ENCODE measurements around the gene INPP5F. TPM values are rescaled to one million over a fixed set of nuclear protein-coding genes. Genes with fewer than 3 reads are reported as not detected.

Gene INPP5F
- total and polyA plus RNA-seq, 2 experiments from 2014 or later, result 41.4 to 86.0 TPM

DNA sequence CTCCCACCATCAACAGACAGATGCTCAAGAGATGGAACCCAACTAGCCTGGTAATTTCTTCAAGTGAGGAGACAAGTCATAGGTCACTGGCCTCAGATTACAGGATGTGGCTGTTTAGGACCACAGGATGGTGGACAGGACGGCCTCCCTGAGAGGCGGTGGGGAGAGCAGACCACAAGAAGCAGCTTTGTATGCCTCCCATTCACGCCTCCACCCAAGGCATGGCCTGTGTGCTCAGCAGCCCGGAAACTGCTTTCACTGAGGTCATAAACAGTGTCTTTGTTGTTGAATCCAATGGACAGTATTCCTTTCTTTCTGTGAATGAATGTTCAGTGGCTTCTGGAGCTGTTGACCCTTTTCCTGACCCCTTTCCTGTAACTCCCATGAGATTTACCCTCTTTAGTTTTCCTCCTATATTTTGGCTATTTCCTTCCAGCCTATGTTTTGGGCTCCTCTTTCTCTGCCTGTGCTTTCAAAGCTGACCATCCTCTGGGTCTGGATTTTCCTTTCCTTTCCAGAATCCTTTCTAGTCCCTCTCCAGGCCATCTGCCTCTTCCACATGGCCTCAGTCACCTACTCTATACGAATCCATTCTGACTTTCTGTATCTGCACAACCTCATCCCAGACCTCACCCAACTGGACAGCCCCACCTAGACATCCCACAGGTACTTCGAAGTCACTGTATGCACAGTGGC is 32.4 kb upstream of the INPP5F start:
- H3K4me3 Mint-ChIP-seq, result no peak overlapping the region
- Histone ChIP-seq H3K4me3 (no peak overlapping the region), H3K36me3 (ENCODE audit: insufficient read depth) (no peaks in the 10 kb centered on the region), H3K27ac (ENCODE audit: low read depth) (no peak overlapping the region), H3K79me2 (replicated peaks; ENCODE audit: insufficient read depth) (no peaks in the 10 kb centered on the region), H2AFZ (no peak overlapping the region), H3K27me3 (ENCODE audit: insufficient read depth) (no peaks in the 10 kb centered on the region), H3K4me2 (no peak overlapping the region), H3F3A (replicated peaks; ENCODE audit: low read depth) (peaks cover 6% of the 10 kb centered on the region), H3K9me2 (ENCODE audit: insufficient read depth) (0 out of 2 replicates have a peak, but pooled peaks cover 4% of the 10 kb centered on the region), H3K4me1 (ENCODE audit: insufficient read depth) (peaks cover 7% of the 10 kb centered on the region), H4K20me1 (replicated peaks; ENCODE audit: insufficient read depth) (no peaks in the 10 kb centered on the region)
- DNase-seq (ENCODE audit: low spot score) (no peak), ATAC-seq (no peak)
- H3K27me3 Mint-ChIP-seq (ENCODE audit: insufficient read depth, low read depth, poor library complexity), result peaks cover 2% of the 10 kb centered on the region
- H3K27ac Mint-ChIP-seq, result no peak overlapping the region
- peaks cover 13% of the 10 kb centered on the region for H3K9me3 Mint-ChIP-seq
- TF ChIP-seq ZNF331 (CRISPR knock-in tag; IDR thresholded peaks at IDR 0.05; ENCODE audit: low read depth) (no peak), CREB1 (CRISPR knock-in tag; IDR thresholded peaks at IDR 0.05; ENCODE audit: low read depth) (no peak), EZH2phosphoT487 (IDR thresholded peaks at IDR 0.05; ENCODE audit: unreplicated experiment) (no peak), POLR2AphosphoS5 (IDR thresholded peaks at IDR 0.05; ENCODE audit: low read depth) (no peak), CTCF (conservative IDR thresholded peaks at IDR 0.05; ENCODE audit: low read depth in 2 of 2) (no peak), ZNF462 (CRISPR knock-in tag; IDR thresholded peaks at IDR 0.05) (no peak), JUNB (IDR thresholded peaks at IDR 0.05; ENCODE audit: unreplicated experiment) (no peak), EZH2 (IDR thresholded peaks at IDR 0.05; ENCODE audit: low read depth, unreplicated experiment) (no peak), STAT1 (IDR thresholded peaks at IDR 0.05; ENCODE audit: unreplicated experiment) (no peak), ETS1 (IDR thresholded peaks at IDR 0.05) (no peak), NANOG (IDR thresholded peaks at IDR 0.05; ENCODE audit: borderline replicate concordance) (no peak), ZNF114 (CRISPR knock-in tag; IDR thresholded peaks at IDR 0.05) (no peak)
- TF ChIP-seq, protein P1, sequence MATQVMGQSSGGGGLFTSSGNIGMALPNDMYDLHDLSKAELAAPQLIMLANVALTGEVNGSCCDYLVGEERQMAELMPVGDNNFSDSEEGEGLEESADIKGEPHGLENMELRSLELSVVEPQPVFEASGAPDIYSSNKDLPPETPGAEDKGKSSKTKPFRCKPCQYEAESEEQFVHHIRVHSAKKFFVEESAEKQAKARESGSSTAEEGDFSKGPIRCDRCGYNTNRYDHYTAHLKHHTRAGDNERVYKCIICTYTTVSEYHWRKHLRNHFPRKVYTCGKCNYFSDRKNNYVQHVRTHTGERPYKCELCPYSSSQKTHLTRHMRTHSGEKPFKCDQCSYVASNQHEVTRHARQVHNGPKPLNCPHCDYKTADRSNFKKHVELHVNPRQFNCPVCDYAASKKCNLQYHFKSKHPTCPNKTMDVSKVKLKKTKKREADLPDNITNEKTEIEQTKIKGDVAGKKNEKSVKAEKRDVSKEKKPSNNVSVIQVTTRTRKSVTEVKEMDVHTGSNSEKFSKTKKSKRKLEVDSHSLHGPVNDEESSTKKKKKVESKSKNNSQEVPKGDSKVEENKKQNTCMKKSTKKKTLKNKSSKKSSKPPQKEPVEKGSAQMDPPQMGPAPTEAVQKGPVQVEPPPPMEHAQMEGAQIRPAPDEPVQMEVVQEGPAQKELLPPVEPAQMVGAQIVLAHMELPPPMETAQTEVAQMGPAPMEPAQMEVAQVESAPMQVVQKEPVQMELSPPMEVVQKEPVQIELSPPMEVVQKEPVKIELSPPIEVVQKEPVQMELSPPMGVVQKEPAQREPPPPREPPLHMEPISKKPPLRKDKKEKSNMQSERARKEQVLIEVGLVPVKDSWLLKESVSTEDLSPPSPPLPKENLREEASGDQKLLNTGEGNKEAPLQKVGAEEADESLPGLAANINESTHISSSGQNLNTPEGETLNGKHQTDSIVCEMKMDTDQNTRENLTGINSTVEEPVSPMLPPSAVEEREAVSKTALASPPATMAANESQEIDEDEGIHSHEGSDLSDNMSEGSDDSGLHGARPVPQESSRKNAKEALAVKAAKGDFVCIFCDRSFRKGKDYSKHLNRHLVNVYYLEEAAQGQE (IDR thresholded peaks at IDR 0.05; ENCODE audit: unreplicated experiment), result no peak
- peaks cover 17% of the 10 kb centered on the region for H3K4me1 Mint-ChIP-seq
- no peaks in the 10 kb centered on the region; the same call in 2 of the 3 replicates for H3K36me3 Mint-ChIP-seq (ENCODE audit: low read depth)
